GM18520 (cell line): ENCODE results near the gene MAP4.

Experiments used
- ATAC-seq: cut with Tn5 transposase; IDR thresholded peaks from one replicate; pipeline ENCODE4 v1.9.1; 2021; ENCODE audit not compliant: unreplicated experiment

The MAP4 gene

DNA sequence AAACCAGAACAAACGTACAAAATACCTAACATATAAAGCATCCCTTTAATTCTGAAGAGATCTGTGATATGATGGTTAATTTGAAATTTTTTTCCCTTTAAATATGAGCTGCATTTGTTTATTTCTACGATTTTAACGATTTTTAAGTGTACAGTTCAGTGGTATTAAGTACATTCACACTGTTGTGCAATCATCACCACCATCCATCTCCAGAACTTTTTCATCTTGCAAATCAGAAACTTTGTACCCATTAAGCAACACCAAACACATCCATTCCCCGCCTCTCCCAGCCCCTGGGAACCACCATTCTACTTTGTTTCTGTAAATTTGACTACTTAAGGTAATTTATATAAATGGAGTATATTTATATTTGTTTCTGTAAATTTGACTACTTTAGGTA is 51.5 kb downstream of the MAP4 start:
- no peak for ATAC-seq

- ATAC-seq = no peak
These were observed 54.2 kb downstream of the MAP4 start for GRCh38 chr3:47961815-47962606.

DNA sequence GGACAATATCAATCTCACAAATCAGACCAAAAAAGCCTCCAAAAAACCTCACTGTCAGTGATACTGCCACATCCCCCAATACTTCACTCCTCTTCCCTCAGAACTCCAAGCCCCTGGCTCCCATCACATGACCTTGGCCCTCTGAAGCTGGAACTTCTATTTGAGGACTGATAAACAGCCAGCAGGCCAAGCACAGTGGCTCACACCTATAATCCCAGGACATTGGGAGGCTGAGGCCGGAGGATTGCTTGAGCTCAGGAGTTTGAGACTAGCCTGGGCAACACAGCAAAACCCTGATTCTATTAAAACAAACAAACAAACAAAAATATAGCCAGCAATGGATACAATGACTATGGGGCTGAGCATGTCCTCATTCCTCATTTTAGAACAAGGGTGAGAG is 55.2 kb downstream of the MAP4 start:
- ATAC-seq = no peak

GRCh38 chr3:47956521-47956920 is 59.7 kb downstream of the MAP4 start:
- no peak for ATAC-seq

DNA sequence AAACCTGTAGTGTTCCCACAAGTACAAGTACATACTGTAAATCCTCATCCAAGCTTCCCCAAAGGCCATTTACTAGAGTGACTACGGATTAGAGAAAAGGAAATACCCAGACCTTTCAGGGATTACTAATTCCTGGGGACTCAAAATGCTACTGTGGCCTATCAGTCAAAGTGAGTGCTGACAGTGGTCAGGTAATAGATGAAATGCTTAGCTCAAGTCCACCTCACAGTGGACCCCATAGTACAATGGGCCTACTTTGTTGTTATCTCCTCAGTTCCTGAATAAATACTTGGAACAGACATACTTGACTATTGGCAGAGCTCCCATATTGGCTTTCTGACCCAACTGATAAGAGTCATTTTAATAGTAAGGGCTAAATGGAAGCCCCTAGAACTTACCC is 61.6 kb downstream of the MAP4 start:
- ATAC-seq = no peak

- no peak for ATAC-seq
These were observed 65.6 kb downstream of the MAP4 start for GRCh38 chr3:47950453-47951169.

DNA sequence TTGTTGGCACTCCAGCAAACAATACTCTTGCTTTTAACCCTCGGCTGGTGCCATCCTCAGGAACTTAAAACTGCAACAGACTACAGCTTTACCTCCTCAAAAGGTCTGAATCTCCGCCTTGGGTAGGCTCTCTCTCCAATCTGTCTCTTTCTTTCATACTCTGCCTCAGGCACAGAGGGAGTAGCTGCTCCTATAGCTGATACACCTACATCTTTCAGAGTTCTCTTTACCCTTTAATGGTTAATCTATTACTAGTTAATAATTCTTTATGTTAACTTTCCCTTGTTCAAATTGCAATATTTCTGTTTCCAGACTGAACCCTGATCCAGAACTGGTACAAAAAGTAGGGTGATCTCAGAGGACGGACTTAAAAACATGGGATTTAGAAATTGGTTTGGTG is 66.2 kb downstream of the MAP4 start:
- no peak for ATAC-seq

DNA sequence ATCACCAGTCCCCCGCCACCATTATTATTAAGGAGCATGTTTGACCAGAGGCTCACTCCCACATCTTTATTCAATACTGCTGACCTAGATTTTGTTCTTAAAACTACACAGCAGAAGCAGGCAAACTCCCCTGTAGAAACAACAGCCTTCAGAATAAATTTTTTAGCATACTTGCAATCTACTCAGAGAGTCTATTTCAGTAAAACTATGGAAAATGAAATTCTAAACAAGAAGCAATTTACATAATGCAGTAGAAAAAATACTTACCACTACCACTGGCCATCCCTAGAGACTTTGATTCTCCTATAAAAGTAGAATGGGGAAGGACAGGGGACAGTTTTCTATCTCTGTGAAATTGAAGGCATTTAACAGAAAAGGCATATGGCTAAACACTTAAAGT is 76.0 kb downstream of the MAP4 start:
- ATAC-seq = no peak

DNA sequence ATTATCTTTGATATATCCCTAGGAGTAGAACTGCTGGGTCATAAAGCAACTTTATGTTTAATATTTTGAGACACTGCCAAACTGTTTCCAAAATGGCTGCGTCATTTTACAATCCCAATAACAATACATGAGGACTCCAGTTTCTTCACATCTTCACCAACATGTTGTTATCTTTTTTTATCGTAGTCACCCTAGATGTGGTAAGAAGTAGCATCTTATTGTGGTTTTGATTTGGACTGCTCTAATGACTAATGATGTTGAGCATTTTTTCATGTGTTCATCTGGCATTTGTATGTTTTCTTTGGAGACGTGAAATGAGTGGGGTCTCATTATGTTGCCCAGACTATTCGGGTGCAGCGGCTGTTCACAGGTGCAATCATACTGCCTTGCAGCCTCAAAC is 83.8 kb downstream of the MAP4 start:
- no peak for ATAC-seq

DNA sequence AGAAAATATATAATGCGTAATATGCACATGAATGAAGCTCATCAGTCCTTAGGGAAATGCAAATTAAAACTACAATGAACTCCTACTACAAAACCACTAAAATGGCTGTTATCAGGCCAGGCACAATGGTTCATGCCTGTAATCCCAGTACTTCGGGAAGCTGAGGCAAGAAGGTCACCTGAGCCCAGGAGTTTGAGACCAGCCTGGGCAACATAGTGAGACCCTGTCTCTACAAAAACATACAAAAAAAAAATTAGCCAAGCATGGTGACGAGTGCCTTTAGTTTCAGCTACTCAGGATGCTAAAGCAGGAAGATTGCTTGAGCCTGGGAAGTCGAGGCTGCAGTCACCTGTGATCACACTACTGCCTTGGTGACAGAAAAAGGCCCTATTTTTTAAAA is 85.2 kb downstream of the MAP4 start:
- no peak for ATAC-seq

DNA sequence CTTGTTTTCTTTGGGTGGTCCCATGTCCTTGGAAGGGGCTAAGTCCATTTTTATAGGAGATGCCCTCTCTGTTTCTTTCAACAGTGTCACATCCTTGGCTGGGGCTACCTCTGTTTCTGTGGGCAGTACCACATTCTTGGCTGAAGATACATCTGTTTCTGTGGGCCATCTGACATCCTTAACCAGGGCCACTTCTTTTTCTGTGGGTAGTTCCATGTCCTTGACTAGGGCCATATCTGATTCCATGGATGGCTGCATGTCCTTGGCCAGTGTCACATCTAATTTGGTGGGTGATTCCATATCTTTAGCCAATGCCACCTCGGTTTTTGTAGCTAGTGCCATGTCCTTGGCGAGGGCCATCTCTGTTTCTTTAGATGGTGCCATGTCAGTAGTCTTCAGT is 99.5 kb downstream of the MAP4 start:
- no peak for ATAC-seq

- ATAC-seq = no peak
These were observed 100.0 kb downstream of the MAP4 start for GRCh38 chr3:47916201-47916600.

- ATAC-seq = no peak
These were observed 104.2 kb downstream of the MAP4 start for GRCh38 chr3:47912006-47912504.

DNA sequence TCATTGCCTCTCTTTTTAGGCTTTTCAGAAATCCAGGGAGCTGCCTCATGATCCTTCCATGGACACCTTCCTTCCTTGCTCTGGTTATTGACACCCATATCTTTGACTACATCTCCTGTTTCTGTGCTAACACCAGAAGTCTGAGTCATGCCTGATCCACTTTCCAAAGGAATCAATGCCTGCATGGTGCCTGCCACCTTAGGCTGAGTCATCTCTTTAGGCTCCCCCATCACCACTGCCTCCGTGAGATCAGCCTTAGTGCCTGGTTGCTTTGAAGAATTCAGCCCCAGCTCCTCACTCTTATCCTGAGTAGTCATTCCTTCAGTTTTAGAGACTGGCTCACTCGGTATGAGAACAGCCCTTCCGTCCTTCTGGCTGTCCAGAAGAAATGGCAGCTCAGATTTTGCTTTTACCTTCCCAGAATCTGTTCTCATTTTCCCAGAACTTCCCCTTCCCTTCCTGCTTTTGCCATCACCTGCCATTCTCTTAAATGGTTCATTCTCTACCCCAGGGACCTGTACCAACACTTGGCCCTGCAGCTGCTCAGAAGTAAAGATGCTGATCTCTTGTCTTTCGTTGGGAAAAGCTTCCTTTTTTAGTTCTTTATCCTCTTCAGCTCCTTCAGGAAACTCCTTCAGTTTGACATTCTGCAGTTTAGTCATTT is 105.3 kb downstream of the MAP4 start:
- no peak for ATAC-seq

- ATAC-seq = no peak
These were observed 106.0 kb downstream of the MAP4 start for GRCh38 chr3:47910233-47910632.

- ATAC-seq = no peak
These were observed 106.6 kb downstream of the MAP4 start for GRCh38 chr3:47909607-47910006.

- ATAC-seq = no peak
These were observed 107.5 kb downstream of the MAP4 start for GRCh38 chr3:47908744-47909143.

DNA sequence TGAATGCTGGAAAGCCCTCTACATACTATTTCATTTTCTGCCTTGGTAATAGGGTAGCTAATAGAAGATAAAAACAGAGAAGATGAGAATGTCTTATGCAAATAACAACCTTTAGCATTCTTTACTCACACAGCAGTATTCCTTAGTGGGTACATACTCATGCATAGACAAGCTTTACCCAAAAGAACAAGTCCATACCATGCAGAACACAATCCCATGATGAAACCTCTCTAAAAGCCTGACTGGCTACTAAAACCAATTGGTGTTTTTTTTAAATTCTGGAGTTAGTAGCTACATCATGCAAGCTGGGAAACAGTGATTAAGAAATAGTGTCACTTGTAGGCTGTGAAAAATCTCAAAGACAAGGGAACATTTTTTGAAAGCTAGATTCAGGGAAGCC is 108.4 kb downstream of the MAP4 start:
- ATAC-seq = no peak

- no peak for ATAC-seq
These were observed 113.5 kb downstream of the MAP4 start for GRCh38 chr3:47902746-47903145.

DNA sequence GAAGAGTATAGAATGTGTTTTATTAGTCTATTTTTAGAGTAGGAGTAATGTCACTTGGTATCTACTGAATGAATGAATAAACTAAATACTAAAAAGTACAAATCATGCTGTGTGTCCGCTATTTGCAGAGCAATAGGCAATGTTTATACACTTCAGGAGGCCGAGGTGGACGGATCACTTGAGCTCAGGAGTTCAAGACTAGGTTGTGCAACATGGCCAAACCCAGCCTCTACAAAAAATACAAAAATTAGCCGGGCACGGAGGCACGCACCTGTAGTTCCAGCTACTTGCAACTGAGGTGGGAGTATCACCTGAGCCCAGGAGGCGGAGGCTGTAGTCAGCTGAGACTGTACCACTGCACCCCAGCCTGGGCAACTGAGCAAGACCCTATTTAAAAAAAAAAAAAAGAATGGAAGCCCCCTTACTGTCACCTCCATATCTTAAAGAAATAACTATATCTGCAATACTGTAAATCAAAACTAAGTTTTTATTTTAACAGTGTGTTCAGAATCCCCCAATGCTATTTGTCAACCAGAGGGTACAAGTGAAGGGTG is 114.9 kb downstream of the MAP4 start:
- no peak for ATAC-seq

GRCh38 chr3:47899495-47900108 is 116.6 kb downstream of the MAP4 start:
- ATAC-seq = no peak
